Measurements from ENCODE around the gene RBM8A.

RBM8A gene

GRCh38 chr1:145964328-145965118, 37.2 kb upstream of the RBM8A start, which contains the start of the genes ANKRD34A and POLR3GL:
ANKRD34A (minus strand) TSS chr1:145964575; CDS start chr1:145961759, 2,816 bp downstream.
POLR3GL (plus strand) TSS chr1:145964690; CDS start chr1:145974866, 10,176 bp downstream.
- no peak for TF ChIP-seq ZFP3 (CRISPR knock-in tag; IDR thresholded peaks at IDR 0.05)
- ATAC-seq, result peak; percentile 86

DNA sequence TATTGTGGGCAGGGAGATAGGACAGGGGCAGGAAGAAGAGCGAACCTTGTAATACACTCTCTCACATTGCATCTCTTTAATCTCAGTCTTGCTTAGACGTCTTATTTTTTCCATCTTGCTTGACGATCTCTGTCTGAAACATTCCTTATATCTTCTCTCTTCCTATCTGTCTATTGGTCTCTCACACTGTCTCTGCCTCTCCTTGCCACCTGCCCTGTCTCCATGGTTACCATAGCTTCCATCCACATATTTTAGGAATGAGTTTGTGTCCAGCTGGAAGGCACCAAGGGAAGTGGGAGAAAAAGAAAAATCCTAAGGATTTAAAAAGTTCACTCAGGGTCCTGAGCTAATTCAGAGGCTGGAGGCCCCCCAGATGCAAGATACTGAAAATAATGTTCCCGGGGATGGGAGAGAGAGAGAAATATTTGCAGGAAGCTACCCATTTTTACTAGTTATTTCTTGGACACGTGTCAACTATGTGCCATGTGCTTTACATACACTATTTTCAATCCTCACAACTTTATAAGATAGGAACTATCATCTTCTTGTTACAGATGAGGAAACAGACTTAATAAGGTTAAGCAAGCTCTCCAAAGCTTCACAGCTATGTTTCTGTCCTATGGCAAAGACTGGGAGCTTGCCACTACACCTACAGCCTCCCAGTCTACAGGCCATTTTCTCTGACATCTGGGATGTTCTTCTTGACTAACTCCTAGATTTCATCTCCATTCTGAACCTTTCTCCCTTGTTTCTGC, 36.2 kb upstream of the RBM8A start:
- peak; percentile 23 for ATAC-seq
- TF ChIP-seq ZFP30 (CRISPR knock-in tag; IDR thresholded peaks at IDR 0.05), result no peak
- TF ChIP-seq, protein P1, sequence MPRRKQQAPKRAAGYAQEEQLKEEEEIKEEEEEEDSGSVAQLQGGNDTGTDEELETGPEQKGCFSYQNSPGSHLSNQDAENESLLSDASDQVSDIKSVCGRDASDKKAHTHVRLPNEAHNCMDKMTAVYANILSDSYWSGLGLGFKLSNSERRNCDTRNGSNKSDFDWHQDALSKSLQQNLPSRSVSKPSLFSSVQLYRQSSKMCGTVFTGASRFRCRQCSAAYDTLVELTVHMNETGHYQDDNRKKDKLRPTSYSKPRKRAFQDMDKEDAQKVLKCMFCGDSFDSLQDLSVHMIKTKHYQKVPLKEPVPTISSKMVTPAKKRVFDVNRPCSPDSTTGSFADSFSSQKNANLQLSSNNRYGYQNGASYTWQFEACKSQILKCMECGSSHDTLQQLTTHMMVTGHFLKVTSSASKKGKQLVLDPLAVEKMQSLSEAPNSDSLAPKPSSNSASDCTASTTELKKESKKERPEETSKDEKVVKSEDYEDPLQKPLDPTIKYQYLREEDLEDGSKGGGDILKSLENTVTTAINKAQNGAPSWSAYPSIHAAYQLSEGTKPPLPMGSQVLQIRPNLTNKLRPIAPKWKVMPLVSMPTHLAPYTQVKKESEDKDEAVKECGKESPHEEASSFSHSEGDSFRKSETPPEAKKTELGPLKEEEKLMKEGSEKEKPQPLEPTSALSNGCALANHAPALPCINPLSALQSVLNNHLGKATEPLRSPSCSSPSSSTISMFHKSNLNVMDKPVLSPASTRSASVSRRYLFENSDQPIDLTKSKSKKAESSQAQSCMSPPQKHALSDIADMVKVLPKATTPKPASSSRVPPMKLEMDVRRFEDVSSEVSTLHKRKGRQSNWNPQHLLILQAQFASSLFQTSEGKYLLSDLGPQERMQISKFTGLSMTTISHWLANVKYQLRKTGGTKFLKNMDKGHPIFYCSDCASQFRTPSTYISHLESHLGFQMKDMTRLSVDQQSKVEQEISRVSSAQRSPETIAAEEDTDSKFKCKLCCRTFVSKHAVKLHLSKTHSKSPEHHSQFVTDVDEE (CRISPR knock-in tag; IDR thresholded peaks at IDR 0.05), result no peak
- no peak for TF ChIP-seq ARNTL (CRISPR knock-in tag; IDR thresholded peaks at IDR 0.05; ENCODE audit: borderline replicate concordance, low read depth)
- TF ChIP-seq, protein P2, sequence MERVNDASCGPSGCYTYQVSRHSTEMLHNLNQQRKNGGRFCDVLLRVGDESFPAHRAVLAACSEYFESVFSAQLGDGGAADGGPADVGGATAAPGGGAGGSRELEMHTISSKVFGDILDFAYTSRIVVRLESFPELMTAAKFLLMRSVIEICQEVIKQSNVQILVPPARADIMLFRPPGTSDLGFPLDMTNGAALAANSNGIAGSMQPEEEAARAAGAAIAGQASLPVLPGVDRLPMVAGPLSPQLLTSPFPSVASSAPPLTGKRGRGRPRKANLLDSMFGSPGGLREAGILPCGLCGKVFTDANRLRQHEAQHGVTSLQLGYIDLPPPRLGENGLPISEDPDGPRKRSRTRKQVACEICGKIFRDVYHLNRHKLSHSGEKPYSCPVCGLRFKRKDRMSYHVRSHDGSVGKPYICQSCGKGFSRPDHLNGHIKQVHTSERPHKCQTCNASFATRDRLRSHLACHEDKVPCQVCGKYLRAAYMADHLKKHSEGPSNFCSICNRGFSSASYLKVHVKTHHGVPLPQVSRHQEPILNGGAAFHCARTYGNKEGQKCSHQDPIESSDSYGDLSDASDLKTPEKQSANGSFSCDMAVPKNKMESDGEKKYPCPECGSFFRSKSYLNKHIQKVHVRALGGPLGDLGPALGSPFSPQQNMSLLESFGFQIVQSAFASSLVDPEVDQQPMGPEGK (CRISPR knock-in tag; IDR thresholded peaks at IDR 0.05; ENCODE audit: borderline replicate concordance), result no peak
- no peak for TF ChIP-seq ZNF565 (CRISPR knock-in tag; conservative IDR thresholded peaks at IDR 0.05; ENCODE audit: low read depth)
- no peak for TF ChIP-seq ZFP3 (CRISPR knock-in tag; IDR thresholded peaks at IDR 0.05)

DNA sequence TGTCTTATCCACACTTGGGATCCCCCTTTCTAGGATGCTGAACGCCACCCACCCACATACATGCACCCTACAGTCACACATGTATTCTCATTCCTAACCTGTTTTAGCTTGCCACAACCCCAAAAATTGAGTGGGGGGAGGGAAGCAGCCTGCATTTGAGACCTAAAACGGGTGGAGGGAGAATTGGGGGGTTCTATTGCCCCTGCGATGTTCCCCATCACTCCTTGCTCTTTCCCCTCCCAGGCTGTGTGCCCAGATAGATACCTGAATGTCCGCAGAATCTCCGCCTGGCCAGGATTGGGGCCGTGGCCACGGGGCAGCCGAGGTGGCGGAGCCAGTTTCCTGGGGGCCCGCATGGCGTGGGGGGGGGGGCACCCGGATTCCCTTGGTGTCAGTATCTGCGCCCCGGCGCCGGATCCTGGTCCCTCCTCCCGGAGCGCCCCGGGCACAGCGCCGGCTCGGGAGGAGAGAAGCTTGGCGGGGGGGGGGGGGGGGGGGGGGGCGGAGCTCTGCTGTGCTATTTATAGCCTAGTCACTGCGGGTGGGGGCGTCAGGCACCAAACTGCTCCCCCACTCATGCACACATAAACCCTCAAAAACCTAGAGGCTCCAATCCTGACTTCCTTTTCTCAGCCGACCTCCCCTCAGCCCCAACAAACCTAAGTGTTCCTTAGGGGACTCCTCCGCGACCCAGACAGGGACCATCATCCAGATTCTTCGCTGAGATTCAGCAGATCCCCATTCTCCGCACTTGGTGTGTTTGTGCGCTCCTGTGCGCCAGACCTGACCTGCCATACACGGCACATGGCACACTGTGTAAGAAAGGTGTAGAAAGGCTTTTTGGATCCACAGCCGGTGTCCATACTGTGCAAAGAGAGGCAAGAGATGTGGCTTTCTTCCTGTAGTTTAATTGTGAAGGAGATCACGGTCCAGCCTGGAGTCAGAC, 35.1 kb upstream of the RBM8A start:
- ATAC-seq, result no peak
- TF ChIP-seq ZFP3 (CRISPR knock-in tag; IDR thresholded peaks at IDR 0.05), result no peak
- TF ChIP-seq BACH2 (CRISPR knock-in tag; IDR thresholded peaks at IDR 0.05; ENCODE audit: borderline replicate concordance), result no peak
- TF ChIP-seq PPARA (CRISPR knock-in tag; IDR thresholded peaks at IDR 0.05; ENCODE audit: borderline replicate concordance), result no peak
- no peak for TF ChIP-seq GLIS3 (CRISPR knock-in tag; IDR thresholded peaks at IDR 0.05)
- no peak for TF ChIP-seq RARB (CRISPR knock-in tag; IDR thresholded peaks at IDR 0.05)

DNA sequence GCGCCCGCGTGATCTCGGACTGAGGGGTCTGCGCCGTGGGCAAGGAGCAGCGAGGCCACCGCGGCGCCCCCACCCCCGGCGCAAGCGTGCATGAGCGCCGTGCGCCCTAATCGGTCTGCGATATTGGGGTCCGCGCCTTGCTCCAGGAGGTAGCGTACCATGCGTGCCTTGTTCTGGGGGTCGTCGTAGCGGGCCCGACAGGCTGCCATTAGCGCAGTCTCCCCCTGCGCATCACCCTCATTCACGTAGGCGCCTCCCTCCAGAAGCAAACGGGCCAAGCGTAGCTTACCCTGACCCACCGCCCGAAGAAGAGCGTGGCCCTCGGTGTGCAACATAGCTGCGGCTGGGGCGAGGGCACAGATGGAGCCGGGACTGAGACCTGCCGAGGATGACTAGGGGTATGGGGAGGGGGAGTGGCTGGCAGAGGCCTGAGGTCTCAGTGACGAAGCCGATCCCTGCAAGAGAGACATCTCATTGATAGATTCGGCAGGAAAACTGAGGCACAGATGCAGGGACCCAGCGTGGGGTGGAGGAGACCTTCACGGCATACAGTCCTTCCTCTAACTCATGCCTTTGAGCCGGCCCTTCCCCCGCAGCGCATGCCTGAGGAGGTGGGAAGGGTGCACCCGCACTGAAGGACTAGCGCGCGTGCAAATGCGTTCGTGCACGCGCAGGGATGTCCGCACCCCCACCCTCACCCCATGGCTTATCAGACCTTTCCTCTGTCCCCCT, 34.3 kb upstream of the RBM8A start:
- peak; percentile 2; the same call in 1 of the 3 replicates for ATAC-seq
- no peak for TF ChIP-seq ZNF565 (CRISPR knock-in tag; conservative IDR thresholded peaks at IDR 0.05; ENCODE audit: low read depth)
- no peak for TF ChIP-seq TOX (CRISPR knock-in tag; IDR thresholded peaks at IDR 0.05; ENCODE audit: borderline replicate concordance)

- no peak for ATAC-seq
Measured at GRCh38 chr1:145961109-145961424, 33.8 kb upstream of the RBM8A start.

More at GRCh38 chr1:145961109-145961424, 33.8 kb upstream of the RBM8A start:
- TF ChIP-seq, protein P2 (CRISPR knock-in tag; IDR thresholded peaks at IDR 0.05; ENCODE audit: borderline replicate concordance), result no peak
- TF ChIP-seq GLIS3 (CRISPR knock-in tag; IDR thresholded peaks at IDR 0.05) (no peak), TOX (CRISPR knock-in tag; IDR thresholded peaks at IDR 0.05; ENCODE audit: borderline replicate concordance) (no peak)

Data from SK-N-SH treated with all-trans-retinoic acid at 6 μM for 48 hours (cell line).